HG02571 (cell line): ENCODE measurements around the gene WNT1.

ENCODE experiments used
- ATAC-seq: cut with Tn5 transposase; IDR thresholded peaks from one replicate; pipeline ENCODE4 v1.9.1; 2021; ENCODE audit warnings: mild to moderate bottlenecking, moderate library complexity; ENCODE audit not compliant: unreplicated experiment

Gene WNT1

GRCh38 chr12:48960834-48961233, 17.3 kb upstream of the WNT1 start:
- no peak for ATAC-seq

DNA sequence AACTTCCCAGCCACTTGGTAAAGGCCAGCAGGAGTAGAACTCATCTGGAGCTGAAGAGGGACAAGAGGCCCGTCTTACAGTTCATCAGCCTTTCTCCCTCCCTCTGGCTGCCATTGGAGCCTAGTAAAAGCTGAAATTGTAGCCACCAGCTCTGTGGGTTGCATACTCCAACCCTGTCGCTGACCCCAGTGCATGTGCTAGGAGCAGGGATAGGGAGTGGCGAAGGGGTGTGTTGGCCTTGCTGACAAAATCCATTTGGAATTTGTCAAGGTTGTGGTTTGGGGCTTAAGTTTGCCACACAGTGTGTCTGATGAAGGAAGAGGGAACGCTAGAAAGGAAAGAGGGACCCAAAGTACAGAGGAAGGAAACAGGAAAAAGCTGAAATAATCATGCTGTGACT, 16.8 kb upstream of the WNT1 start:
- ATAC-seq: no peak

- ATAC-seq: no peak
Observed at GRCh38 chr12:48961801-48962200, 16.3 kb upstream of the WNT1 start.

GRCh38 chr12:48965298-48965838, 12.8 kb upstream of the WNT1 start:
- no peak for ATAC-seq

GRCh38 chr12:48966177-48966895, 11.8 kb upstream of the WNT1 start:
- no peak for ATAC-seq

- no peak for ATAC-seq
Observed at GRCh38 chr12:48967991-48968390, 10.1 kb upstream of the WNT1 start.

DNA sequence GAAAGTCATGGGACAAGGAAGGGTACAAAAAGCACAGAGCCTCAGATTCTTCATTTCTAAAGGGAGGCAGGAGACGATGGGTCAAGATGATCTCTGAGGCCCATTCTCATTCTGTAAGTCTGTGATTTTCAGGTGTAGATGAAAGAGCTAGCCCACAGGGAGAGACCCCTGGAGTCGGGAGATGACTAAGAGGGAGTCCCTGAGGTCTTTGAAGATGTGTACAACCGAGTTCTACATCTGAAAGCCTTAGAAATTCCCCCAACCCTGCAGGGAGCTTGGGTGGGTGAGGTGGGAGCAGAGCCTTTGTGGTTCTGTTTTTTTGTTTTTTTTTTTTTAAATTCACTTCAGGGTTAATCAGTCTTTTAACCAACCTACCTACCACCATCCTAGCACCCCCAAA, 9.7 kb upstream of the WNT1 start:
- no peak for ATAC-seq

GRCh38 chr12:48969160-48969771, 8.9 kb upstream of the WNT1 start:
- no peak for ATAC-seq

GRCh38 chr12:48969833-48970701, 8.1 kb upstream of the WNT1 start:
- no peak for ATAC-seq

GRCh38 chr12:48970702-48971334, 7.3 kb upstream of the WNT1 start:
- ATAC-seq: no peak

DNA sequence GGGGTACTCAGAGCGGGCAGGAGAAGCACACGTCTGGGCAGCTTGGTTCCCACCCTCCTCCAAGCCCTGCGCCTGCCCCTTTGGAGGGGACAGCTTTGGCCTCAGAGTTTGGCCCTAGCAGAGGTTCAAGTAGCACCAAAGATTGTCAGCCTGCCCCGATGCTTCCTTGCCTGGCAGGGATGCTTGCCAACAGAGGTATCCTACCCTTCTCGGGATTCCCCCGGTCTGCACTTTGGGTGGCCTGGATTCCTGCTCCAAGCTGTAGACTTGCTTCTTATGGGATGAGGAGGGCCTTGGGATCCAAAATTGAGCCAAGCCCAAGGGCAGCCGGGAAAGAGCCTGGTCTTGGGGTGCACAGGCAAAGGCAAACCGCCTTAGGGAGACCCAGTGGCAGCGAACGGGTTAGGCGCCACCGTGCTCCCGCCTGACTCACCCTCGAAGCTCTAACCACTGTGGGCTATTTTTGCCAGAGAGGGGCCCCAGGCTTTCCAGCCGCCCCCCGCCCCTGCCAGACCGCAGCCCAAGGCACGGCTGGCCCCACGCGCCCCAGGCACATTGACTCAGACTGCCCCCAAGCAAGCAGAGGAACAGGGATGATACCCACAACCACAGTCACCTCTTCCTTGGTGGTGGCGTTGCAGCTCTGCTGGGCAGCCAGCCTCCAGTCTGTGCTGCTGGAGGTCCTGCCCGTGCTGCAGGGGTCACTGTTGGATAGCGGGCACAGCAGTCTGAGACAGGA, 5.7 kb upstream of the WNT1 start:
- ATAC-seq: no peak

DNA sequence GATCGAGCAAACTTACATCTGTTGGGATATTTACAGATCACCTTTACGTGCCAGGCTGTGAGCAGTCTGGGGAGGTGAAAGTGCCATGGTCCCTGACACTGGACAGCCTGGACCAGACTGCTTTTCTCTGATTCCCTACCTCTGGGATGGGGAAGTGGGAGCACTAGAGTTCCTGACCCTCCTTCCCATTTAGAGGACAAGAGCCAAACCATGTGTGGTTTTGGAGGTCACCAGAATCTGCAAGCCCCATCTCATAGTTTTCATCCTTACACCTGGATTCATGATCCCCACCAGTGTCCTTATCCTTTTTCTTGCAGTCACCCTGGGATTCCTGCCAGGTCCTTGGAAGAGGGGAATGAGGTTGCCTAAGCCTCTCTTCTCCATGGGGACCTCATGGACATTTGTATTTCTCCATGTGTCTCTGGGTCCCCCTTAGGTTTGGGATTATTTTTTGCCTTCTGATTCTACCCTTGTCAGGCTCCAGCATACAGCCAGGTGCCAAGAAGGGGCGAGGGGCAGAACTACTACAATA, 5.1 kb upstream of the WNT1 start:
- no peak for ATAC-seq

DNA sequence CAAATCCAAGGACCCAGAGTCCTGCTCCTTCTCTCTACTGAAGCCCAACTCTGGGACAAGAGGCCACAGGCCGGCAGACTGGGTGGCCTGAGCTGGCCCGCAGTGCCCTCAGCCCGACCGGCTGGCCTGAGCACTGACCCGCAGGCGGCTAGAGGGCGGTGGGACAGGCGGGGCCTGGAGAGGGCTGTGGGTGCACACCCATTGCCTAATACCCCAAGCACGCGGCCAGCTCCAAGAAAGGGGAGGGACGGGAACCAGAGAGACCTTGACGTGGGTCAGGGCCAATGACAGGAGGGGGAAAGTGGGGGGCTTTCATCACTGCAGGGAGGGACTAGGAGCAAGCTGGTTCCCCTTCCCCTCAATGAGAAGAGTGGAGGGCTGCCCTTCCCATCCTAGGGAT, 4.6 kb upstream of the WNT1 start:
- no peak for ATAC-seq

DNA sequence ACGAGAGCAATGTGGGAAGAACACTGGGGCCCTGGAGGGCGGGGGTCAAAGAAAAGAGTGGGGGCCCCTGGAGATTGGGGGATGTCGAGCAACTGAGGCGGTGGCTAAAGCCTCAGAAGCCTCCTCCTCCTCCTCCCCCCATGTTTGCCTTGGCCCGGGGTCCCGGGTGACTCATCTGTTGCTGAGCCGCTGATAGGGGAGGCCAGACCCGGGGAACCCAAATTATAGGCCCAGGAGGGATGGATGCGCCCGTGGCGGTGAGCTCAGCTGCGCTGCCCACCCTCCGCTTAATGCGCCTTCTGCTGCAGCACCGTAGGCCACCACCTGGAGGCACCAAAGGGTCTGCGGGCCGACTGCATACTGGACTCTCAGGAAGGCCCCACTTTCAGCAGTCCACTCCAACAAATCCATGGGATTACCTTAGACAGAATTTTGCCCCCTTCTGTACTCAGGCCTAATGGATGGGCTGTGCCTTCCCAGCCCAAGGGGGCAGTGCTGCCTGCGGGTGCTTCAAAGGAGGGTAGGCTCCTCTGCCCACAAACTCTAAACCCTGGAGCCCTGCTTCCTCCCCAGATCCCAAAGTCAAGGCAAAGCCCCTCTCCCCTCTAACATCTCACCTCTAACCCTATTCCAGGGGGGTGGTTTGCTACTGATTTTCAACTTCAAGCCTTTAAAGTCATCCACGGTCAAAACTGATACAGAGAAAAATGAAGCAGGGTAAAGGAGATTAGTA, 4.0 kb upstream of the WNT1 start:
- ATAC-seq: no peak

DNA sequence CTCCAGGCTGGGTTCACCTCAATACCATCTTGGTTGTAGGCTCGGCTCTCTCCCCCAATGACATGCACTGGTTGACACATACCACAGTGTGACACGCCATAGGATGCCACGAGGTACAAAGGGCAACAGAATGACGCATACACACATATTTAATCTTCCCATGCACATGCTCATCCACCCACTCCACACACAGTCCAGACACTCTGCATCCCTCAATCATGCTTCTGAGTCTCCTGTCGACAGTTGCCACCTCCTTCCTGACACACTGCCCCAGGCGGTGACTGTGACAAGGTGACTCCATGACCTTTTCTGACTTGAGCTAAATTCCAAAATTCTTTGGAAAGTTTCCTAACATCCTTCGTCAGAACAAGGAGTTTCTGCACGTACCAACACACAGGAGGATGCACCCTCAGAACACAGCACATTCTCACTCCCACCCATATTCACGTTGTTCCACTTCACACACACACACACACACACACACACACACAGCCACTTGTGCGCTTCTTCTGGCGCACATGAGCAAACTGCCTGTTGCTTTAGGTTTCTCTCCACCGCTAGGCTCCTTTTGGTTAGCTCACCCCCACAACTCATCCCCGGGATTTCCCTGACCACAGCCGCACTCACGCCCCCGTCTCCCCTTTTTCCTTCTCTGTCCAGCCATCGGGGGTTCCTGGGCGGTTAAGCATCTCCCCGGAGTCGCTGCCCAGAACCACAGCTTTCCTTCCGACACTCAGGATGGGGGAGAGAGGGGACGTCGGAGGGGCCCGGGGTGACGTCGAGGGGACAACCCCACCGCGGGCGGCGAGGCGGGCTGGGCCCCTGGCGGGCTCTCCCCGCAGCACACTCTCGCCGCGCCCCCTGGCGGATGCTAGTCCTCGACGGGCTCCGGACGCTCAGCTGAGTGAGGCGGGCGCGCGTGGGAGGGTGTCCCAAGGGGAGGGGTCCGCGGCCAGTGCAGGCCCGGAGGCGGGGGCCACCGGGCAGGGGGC, 536 bp upstream of the WNT1 start:
- ATAC-seq: no peak

DNA sequence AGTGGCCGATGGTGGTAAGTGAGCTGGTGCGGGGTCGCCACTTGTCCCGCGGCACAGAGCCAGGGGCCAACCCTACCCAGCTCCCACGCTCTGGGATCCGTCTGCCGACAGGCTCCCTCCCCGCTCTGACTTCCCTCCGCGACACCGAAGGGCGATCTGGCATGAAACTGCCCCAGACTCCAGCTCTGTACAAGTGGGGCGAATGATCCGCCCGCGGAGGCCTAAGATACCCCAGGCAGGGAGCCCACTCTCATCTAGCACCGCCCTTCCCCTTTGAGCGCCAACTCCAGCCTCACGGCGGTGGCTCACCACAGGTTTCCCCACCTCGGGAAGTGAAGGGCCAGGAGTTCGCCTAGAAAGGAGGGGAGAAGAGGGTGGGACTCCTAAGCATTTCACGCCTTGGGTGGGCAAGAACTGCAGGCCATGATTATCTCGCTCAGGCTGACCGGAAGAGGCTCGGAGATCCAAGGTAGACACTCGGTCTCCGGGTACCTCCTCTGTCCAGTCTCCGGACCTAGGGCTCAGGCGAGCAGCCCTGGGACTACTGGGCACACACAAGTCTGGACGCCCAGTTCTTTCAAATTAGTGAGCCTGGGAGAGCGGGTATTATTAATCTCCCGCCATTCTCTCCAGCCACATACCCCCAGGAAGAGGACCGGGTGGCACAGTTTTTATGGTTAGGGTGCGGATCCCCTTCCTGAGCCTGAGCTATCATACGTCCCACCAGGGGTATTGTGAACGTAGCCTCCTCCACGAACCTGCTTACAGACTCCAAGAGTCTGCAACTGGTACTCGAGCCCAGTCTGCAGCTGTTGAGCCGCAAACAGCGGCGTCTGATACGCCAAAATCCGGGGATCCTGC, 849 bp downstream of the WNT1 start:
- no peak for ATAC-seq

GRCh38 chr12:48979602-48980388, 1.7 kb downstream of the WNT1 start:
- ATAC-seq: no peak
